Measurements from ENCODE around the gene KEL.
"Not testable (repeated sequence)": the region's sequence is repeated elsewhere in the genome, so short reads cannot be mapped to it uniquely, and the experiment has no call there.

KEL gene

DNA sequence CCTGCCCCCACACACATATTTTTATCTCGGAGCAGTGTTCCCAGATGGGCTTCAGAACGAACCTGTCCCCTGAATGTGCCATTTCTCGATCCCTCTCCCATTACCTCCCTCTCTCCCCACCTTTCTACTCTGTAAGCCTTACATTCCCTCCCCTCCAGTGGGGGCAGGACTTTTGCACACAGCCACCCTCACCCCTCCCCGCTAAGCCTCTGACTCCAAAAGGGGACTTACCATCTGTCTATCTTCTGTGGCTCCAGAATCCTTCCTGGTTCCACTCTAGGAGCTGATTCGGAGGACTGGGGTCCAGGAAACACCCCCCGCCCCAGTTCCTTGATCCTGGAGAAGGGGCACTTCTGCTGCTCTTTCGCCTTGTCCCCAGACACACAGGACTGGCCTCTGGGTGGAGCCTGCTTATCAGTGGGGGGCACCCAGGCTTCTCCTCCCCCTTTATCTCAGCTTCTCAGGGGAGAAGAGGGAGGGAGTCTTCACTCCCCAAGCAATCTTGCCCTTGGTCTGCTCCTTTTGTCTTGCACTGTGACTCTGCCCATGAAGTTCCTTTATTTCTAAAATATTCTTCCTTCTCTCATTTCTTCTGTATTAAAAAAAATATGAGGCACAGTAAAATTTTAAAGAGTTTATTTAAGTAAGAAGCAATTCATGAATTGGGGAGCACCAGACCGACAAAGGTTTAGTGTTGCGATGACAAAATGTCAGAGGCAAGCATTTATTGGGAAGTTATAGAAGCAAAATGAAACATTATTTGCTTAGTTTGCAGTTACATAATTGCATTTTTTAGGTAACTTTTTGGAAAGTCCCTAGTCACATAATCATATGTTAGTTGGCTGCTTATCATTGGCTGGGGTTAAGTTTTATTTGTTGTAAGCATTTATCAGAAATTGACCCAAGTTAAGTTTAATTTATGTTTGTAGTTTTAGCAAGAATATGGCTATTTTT, at the start of gene KEL:
KEL (minus strand) TSS at position 391 of the 954 bp plus-strand sequence; CDS start at position 234, 157 bp downstream.
- in situ Hi-C loops (cut with MboI; ENCODE audit: low sequenced_read_pairs): loop anchor here (25.0 kb wide), 2 partner anchors 100 to 325 kb away; partner anchors contain the start of gene EPHB6

DNA sequence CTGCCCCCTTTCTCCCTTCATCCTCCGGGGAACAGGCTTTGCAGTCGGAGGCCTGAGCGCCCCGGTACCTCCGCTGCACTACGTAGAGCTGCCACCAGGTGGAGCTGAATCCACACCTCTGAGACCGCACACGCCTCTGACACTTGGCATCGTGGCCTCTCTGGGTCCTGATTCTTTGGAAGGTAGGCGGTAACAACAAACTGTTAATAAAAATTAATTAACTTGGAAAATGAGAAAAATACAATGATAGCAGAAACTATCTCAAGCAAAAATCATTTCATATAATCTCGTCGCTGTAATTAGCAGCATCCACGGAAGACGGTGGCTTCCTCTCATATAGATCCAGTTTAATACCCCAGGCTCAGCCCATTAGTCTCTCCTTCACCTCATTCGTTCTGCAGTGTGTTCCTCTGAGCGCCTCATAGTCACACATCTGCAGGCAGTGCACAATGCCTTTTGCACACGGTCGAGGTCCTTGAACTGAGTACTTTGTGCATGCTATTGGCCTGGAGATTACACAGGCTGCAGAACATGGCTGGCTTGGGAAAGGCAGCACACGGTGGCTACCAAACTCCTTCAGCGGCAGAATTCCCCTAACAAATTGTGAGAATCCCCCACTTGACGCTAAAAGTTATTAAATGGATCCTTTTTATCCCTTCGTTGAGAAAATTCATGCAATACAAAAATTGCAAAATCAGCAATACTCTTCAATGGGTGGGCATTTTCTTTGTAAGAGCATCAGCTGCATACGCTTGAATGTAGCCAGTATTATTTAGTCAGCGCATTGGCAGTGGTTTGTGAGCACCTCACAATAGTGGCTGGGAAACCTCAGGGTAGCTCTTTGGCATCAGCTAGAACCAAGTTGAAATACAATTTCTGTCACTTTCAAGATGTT, 46.1 kb upstream of the KEL start:
- in situ Hi-C loops (cut with MboI; ENCODE audit: low sequenced_read_pairs): loop anchor here (10.0 kb wide), 1 partner anchor 133 kb away; no protein-coding TSS in a partner anchor

DNA sequence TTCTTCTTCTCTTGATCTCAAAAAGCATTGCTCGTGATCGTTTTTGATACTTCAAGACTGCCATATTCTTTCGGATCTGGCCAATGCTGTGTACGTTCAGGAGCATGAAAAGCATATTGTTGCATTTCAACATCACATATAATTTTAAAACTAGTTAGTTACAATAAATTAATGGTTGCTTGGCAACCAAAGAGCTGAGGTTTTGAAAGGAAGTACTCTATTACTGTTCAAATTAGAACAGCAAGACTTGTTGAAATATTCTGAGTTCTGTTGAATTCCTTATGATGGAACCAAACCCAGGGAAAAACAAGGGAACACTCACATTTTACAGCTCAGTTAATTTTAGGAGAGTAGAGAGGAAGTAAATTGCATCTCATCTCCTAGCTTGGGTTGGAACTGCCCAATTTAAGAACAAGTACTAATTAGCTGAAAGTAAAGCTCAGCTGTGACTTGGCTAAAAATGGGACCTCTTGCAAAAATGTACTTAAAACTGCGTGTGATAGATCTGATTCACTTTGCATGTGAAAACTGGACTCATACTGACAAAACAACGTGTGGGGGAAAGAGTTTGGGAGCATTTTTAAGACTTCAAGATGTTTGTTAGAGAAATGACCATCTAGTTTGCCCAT, 43.6 kb upstream of the KEL start:
- in situ Hi-C loops (cut with MboI; ENCODE audit: low sequenced_read_pairs): loop anchor here (10.0 kb wide), 1 partner anchor 131 kb away; no protein-coding TSS in a partner anchor

- in situ Hi-C loops (cut with MboI; ENCODE audit: low sequenced_read_pairs): loop anchor here (10.0 kb wide), 1 partner anchor 129 kb away; no protein-coding TSS in a partner anchor
Measured at GRCh38 chr7:143003393-143004051, 41.4 kb upstream of the KEL start.

DNA sequence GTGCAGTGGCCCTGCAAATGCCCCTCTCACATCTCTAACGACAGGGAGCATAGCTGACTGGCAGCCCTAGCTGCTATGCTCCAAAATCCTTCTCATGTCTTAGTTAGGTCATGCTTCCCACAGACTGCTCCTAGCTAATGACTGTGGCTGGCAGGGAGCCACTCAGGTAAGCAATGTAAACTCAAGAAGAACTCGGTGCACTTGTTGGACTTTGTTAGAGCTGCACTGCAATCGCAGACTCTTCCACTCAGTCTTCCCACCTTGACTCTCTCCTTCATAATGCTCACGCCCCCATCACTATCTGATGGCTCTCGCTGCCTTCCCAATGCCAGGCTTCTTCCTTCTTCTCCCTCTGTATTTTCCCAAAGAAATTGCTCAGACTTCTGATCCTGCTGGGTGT, 40.7 kb upstream of the KEL start:
- in situ Hi-C loops (cut with MboI; ENCODE audit: low sequenced_read_pairs): loop anchor here (10.0 kb wide), 1 partner anchor 128 kb away; no protein-coding TSS in a partner anchor

DNA sequence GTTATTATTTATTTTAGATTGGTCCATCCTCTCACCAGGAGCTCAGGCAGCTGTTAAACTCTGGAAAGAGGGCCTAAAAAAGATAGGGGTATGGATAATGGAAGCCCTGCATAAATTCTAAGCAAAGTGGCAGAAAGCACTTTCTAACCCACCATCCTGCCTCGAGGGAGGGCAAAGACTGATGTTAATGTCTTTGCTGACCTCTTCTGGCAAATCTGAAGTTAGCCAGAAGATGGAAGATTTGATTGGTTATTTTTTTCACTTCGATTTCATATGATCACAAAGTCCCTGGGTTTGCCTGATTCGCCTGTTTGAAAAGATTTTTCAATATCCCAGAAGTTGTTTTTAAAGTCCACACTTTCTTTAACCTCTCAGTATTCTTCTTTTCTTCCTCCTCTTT, 39.9 kb upstream of the KEL start:
- in situ Hi-C loops (cut with MboI; ENCODE audit: low sequenced_read_pairs): loop anchor here (10.0 kb wide), 1 partner anchor 127 kb away; no protein-coding TSS in a partner anchor

DNA sequence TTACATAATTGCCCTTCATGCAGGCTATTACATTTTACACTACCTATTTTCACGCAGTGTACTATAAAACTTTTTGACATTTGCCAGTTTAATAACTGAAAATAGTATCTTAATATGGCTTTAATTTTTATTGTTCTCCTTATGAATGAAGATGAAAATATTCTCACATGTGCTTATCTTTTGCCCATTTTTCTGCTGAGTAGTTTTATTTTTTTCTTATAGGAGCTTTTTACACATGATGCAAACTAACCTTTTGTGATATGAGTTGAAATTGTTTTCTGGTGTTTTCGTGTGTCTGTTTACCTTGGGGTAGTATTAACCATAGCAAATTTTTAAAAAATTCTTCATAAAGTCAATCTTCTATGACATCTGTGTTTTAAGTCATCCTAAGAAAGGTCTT, 38.5 kb upstream of the KEL start:
- in situ Hi-C loops (cut with MboI; ENCODE audit: low sequenced_read_pairs): loop anchor here (10.0 kb wide), 1 partner anchor 126 kb away; no protein-coding TSS in a partner anchor

DNA sequence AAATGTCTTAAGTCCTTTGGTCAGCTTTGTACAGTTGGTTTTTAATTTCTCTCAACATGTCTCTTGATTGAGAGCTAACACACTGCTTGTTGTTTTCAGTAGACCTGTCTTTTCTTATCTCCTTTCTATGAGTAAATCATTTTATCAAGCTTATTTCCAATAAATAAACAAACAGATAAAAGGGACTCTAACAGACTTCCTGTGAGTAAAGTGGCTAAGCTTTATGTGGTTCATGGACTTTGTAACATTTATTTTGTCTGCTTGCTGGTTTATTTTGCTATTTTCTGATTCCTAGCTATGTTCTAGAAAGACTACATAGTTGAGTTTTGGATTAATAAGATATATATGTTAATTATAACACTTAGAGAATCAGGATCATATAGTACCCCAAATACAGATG, 37.6 kb upstream of the KEL start:
- in situ Hi-C loops (cut with MboI; ENCODE audit: low sequenced_read_pairs): loop anchor here (10.0 kb wide), 1 partner anchor 125 kb away; no protein-coding TSS in a partner anchor

DNA sequence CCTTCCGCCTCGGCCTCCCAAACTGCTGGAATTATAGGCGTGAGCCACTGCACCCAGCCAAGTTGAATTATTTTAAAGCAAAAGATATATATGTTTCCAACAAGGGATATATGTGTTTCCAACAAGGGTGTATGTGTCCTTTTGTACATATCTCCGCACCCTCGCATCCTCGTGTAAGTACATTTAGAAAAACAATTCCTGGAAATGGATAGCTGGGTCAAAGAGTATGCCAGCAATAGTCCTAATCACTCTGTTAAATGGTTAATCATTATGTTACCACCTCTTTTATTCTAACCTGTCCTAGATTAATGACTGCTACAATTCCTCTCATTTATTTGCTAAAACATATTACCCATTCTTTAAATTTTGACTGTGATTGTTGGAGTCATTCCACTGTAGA, 36.8 kb upstream of the KEL start:
- in situ Hi-C loops (cut with MboI; ENCODE audit: low sequenced_read_pairs): no loop called here

DNA sequence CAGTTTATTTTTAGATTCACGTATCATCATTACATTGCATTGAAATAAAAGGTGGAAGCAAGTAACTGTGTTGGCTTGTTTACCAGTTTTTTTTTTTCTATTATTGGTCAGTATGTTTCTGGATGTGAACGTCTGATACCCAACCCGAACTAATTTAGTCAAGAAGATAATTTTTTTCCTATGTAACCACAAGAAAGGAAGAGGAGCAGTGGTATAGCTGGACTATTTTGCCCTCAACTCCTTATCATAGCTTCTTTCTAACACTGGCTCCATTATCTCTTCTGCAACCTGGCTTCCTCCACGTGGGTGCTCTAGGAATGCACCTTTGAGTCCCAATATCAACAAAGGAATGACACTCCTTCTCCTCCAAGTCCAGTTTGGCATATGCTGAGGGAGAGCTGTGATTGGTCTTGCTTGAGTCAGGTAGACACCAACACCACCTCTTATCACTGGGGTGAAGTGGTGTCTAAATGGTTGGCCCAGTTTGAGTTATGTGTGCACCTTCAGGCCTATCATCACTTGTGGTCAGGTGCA, 35.4 kb upstream of the KEL start:
- in situ Hi-C loops (cut with MboI; ENCODE audit: low sequenced_read_pairs): no loop called here

GRCh38 chr7:142992427-142992826, 30.3 kb upstream of the KEL start:
- in situ Hi-C loops (cut with MboI; ENCODE audit: low sequenced_read_pairs): no loop called here

- in situ Hi-C loops (cut with MboI; ENCODE audit: low sequenced_read_pairs): no loop called here
Measured at GRCh38 chr7:142984297-142984696, 22.1 kb upstream of the KEL start.

DNA sequence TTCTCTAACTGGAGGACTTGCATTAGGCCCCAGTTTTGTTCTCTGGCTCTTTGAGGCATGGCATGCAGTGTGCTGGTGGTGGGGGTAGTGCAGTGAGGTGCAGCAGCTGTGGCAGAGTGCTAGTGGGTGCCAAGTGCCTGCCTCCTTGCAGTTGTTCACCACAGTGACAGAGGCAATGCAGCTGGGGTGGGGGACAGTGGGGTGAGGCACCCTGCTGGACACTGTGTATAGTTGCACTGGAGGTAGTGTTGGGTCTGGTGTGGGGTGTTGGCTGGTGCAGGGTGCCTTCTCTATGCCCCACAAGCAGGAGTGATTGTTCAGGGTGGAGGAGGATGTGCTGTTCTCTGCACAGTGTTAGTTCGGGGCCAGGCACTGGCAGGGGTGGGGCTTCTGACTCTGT, 21.7 kb upstream of the KEL start:
- in situ Hi-C loops (cut with MboI; ENCODE audit: low sequenced_read_pairs): no loop called here

GRCh38 chr7:142978402-142978801, 16.2 kb upstream of the KEL start:
- in situ Hi-C loops (cut with MboI; ENCODE audit: low sequenced_read_pairs): not testable (repeated sequence)

DNA sequence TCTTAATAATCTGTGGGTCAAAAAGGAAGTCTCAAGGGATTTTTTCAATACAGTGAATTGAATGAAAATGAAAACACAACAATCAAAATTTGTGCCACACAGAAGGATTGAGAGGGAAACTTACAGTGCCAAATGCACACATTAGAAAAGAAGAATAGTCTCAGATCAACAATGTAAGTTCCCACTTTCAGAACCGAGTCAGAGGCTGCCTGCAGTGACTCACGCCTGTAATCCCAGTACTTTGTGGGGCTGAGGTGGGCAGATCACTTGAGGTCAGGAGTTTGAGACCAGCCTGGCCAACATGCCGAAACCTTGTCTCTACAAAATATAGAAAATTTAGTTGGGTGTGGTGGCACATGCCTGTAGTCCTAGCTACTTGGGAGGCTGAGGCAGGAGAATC, 12.5 kb upstream of the KEL start:
- in situ Hi-C loops (cut with MboI; ENCODE audit: low sequenced_read_pairs): loop anchor here (25.0 kb wide), 2 partner anchors 112 to 337 kb away; partner anchors contain the start of gene EPHB6

- in situ Hi-C loops (cut with MboI; ENCODE audit: low sequenced_read_pairs): loop anchor here (25.0 kb wide), 2 partner anchors 107 to 332 kb away; partner anchors contain the start of gene EPHB6
Measured at GRCh38 chr7:142969183-142969582, 7.0 kb upstream of the KEL start.

DNA sequence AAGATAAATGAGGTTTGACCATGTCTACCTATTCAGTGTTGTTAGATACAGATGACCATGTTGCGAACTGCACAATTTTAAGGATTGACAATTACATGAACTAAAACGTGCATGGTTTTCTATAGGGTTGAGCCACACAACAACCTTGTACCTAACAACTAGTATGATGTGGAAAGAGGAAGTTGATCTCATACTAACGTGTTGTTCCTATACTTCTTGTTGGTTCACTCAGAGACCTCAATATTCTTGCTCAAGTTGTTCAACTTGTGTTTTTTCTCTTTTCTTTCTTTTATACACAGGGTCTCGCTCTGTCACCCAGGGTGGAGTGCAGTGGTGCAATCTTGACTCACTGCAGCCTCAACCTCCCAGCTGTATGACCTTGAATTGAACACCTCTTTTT, 6.1 kb upstream of the KEL start:
- in situ Hi-C loops (cut with MboI; ENCODE audit: low sequenced_read_pairs): loop anchor here (25.0 kb wide), 2 partner anchors 106 to 331 kb away; partner anchors contain the start of gene EPHB6

GRCh38 chr7:142964502-142965246, 2.5 kb upstream of the KEL start:
- in situ Hi-C loops (cut with MboI; ENCODE audit: low sequenced_read_pairs): loop anchor here (25.0 kb wide), 2 partner anchors 102 to 327 kb away; partner anchors contain the start of gene EPHB6

DNA sequence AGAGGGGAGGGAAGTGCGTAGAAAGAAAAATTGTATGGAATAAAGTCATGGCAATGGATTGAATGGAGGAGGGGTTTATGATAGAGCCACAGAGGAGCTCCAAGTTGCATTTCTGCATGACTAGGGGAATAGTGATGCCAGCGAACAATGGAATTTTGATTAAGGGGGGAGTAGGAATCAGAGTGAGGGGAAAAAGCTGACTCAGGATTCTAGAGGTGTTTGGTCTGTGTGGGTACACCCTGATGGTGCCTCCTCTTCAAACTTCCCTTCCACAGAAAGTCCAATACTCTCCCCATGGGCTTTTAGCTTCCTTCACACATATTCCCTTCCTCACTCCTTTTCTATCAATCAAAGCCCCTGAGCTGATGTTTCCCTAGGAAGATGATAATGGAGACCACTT, 1.8 kb upstream of the KEL start:
- in situ Hi-C loops (cut with MboI; ENCODE audit: low sequenced_read_pairs): loop anchor here (25.0 kb wide), 2 partner anchors 102 to 327 kb away; partner anchors contain the start of gene EPHB6
